GM18505 (cell line): ENCODE data around the gene SMOC2.
"Not testable (repeated sequence)": the region's sequence is repeated elsewhere in the genome, so short reads cannot be mapped to it uniquely, and the experiment has no call there.

ENCODE experiments used
- ATAC-seq: cut with Tn5 transposase; IDR thresholded peaks from one replicate; pipeline ENCODE4 v1.9.1; 2021; ENCODE audit not compliant: unreplicated experiment
- POLR2A ChIP-seq: IDR thresholded peaks from 4 replicates; pipeline ENCODE4 v1.6.1; 2011; ENCODE audit warnings: borderline replicate concordance; ENCODE audit not compliant: insufficient read depth, insufficient read length; ENCODE audit errors: extremely low read depth

The SMOC2 gene

GRCh38 chr6:168692193-168692914 is 251.4 kb downstream of the SMOC2 start:
- TF ChIP-seq POLR2A: no peak
- ATAC-seq: no peak

- not testable (repeated sequence) for ATAC-seq
These were observed 251.9 kb downstream of the SMOC2 start for GRCh38 chr6:168692915-168693257.

GRCh38 chr6:168694797-168695196 is 253.8 kb downstream of the SMOC2 start:
- ATAC-seq: not testable (repeated sequence)

GRCh38 chr6:168695701-168696100 is 254.7 kb downstream of the SMOC2 start:
- ATAC-seq: no peak
- no peak for TF ChIP-seq POLR2A

- TF ChIP-seq POLR2A: no peak
- no peak for ATAC-seq
These were observed 257.9 kb downstream of the SMOC2 start for GRCh38 chr6:168698923-168699322.

GRCh38 chr6:168699631-168700295 is 258.8 kb downstream of the SMOC2 start:
- TF ChIP-seq POLR2A: no peak

GRCh38 chr6:168700880-168701279 is 259.9 kb downstream of the SMOC2 start:
- TF ChIP-seq POLR2A: no peak
- ATAC-seq: no peak

More at GRCh38 chr6:168699631-168700295, 258.8 kb downstream of the SMOC2 start:
- no peak for ATAC-seq

- no peak for TF ChIP-seq POLR2A
These were observed 263.0 kb downstream of the SMOC2 start for GRCh38 chr6:168703990-168704389.

GRCh38 chr6:168704678-168705077 is 263.7 kb downstream of the SMOC2 start:
- ATAC-seq: no peak
- TF ChIP-seq POLR2A: no peak

More at GRCh38 chr6:168703990-168704389, 263.0 kb downstream of the SMOC2 start:
- no peak for ATAC-seq

GRCh38 chr6:168705271-168705670 is 264.3 kb downstream of the SMOC2 start:
- ATAC-seq: not testable (repeated sequence)

GRCh38 chr6:168706471-168707177 is 265.6 kb downstream of the SMOC2 start:
- TF ChIP-seq POLR2A: no peak
- no peak for ATAC-seq

GRCh38 chr6:168708526-168708925 is 267.5 kb downstream of the SMOC2 start:
- no peak for ATAC-seq
- no peak for TF ChIP-seq POLR2A

- TF ChIP-seq POLR2A: no peak
These were observed 268.0 kb downstream of the SMOC2 start for GRCh38 chr6:168708984-168709383.

GRCh38 chr6:168709390-168709789 is 268.4 kb downstream of the SMOC2 start:
- no peak for ATAC-seq
- TF ChIP-seq POLR2A: no peak

More at GRCh38 chr6:168708984-168709383, 268.0 kb downstream of the SMOC2 start:
- no peak for ATAC-seq

GRCh38 chr6:168709991-168710390 is 269.0 kb downstream of the SMOC2 start:
- no peak for ATAC-seq
- TF ChIP-seq POLR2A: no peak
